Measurements from ENCODE around the gene SYT15.
"Not testable (repeated sequence)": the region's sequence is repeated elsewhere in the genome, so short reads cannot be mapped to it uniquely, and the experiment has no call there.

DNA sequence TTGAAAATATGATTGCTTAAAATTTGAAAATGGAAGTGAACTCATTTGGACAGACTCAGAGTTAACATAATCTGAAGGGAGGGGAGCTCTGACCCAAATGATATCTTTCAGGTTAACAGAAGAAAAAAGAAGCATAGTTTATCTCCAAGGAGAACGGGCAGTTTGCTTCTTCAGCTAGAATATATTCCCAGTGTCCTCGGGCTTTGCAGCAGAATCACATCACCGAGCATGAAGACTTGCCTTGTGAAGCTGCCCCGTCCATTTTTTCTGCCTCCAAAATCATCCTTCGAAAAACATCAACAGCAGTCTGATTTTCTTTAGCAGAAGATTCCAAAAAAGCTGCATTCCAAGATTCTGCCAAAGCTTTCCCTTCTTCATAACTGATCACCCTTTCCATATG lies 55.8 kb downstream of the SYT15 start:
- TF ChIP-seq POLR2A (IDR thresholded peaks at IDR 0.05): not testable (repeated sequence)
- TF ChIP-seq, protein P1, sequence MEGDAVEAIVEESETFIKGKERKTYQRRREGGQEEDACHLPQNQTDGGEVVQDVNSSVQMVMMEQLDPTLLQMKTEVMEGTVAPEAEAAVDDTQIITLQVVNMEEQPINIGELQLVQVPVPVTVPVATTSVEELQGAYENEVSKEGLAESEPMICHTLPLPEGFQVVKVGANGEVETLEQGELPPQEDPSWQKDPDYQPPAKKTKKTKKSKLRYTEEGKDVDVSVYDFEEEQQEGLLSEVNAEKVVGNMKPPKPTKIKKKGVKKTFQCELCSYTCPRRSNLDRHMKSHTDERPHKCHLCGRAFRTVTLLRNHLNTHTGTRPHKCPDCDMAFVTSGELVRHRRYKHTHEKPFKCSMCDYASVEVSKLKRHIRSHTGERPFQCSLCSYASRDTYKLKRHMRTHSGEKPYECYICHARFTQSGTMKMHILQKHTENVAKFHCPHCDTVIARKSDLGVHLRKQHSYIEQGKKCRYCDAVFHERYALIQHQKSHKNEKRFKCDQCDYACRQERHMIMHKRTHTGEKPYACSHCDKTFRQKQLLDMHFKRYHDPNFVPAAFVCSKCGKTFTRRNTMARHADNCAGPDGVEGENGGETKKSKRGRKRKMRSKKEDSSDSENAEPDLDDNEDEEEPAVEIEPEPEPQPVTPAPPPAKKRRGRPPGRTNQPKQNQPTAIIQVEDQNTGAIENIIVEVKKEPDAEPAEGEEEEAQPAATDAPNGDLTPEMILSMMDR (IDR thresholded peaks at IDR 0.05): not testable (repeated sequence)
